ENCODE data around the gene COPS4.

- no peak for TF ChIP-seq CTCF (optimal IDR thresholded peaks at IDR 0.05 in 1 of 3, IDR thresholded peaks at IDR 0.05 in 1 of 3, conservative IDR thresholded peaks at IDR 0.05 in 1 of 3; ENCODE audit: extremely low read depth in 1 of 3, insufficient read depth in 2 of 3, low read length in 3 of 3)
- TF ChIP-seq EZH2 (IDR thresholded peaks at IDR 0.05; ENCODE audit: low read length) = no peak
These were observed 27.8 kb downstream of the COPS4 start for GRCh38 chr4:83062739-83063138.
